ENCODE measurements around the gene CACNG4.

Gene CACNG4

DNA sequence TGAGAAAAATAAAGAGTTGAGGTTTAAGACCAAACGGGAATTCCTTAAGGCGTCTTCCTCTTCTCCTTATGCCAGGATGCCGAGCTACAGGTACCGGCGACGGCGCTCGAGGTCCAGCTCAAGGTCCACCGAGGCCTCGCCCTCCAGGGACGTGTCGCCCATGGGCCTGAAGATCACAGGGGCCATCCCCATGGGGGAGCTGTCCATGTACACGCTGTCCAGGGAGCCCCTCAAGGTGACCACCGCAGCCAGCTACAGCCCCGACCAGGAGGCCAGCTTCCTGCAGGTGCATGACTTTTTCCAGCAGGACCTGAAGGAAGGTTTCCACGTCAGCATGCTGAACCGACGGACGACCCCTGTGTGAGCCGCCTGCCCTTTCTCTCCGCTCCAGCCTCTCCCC lies 66.1 kb downstream of the CACNG4 start:
- Histone ChIP-seq H3K27me3 (ENCODE audit: insufficient read depth, low read length, poor library complexity) (no peaks in the 10 kb centered on the region), H3K9ac (ENCODE audit: low read depth, low read length) (no peak overlapping the region), H3K27ac (ENCODE audit: low read length) (no peak overlapping the region), H4K20me1 (ENCODE audit: insufficient read depth, low read length) (no peaks in the 10 kb centered on the region), H3K36me3 (ENCODE audit: insufficient read depth, low read length) (no peaks in the 10 kb centered on the region), H3K4me3 (ENCODE audit: low read depth in 1 of 2, low read length in 2 of 2) (no peak overlapping the region), H3K4me2 (ENCODE audit: insufficient read depth, low read length) (no peak overlapping the region), H3K4me1 (ENCODE audit: insufficient read depth, low read length) (no peaks in the 10 kb centered on the region), H3K79me2 (ENCODE audit: insufficient read depth, low read length) (no peaks in the 10 kb centered on the region), H2AFZ (ENCODE audit: low read depth, low read length) (no peak overlapping the region), H3K9me3 (ENCODE audit: insufficient read depth, low read length, severe bottlenecking) (no peaks in the 10 kb centered on the region)
- ATAC-seq (ENCODE audit: insufficient read depth, low read depth) (no peak), DNase-seq (no peak)
- TF ChIP-seq EZH2 (IDR thresholded peaks at IDR 0.05; ENCODE audit: borderline replicate concordance, low read depth, low read length, severe bottlenecking): no peak
- TF ChIP-seq, protein P1, sequence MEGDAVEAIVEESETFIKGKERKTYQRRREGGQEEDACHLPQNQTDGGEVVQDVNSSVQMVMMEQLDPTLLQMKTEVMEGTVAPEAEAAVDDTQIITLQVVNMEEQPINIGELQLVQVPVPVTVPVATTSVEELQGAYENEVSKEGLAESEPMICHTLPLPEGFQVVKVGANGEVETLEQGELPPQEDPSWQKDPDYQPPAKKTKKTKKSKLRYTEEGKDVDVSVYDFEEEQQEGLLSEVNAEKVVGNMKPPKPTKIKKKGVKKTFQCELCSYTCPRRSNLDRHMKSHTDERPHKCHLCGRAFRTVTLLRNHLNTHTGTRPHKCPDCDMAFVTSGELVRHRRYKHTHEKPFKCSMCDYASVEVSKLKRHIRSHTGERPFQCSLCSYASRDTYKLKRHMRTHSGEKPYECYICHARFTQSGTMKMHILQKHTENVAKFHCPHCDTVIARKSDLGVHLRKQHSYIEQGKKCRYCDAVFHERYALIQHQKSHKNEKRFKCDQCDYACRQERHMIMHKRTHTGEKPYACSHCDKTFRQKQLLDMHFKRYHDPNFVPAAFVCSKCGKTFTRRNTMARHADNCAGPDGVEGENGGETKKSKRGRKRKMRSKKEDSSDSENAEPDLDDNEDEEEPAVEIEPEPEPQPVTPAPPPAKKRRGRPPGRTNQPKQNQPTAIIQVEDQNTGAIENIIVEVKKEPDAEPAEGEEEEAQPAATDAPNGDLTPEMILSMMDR (IDR thresholded peaks at IDR 0.05; ENCODE audit: borderline replicate concordance, extremely low read depth, low read length, poor library complexity, severe bottlenecking): no peak

DNA sequence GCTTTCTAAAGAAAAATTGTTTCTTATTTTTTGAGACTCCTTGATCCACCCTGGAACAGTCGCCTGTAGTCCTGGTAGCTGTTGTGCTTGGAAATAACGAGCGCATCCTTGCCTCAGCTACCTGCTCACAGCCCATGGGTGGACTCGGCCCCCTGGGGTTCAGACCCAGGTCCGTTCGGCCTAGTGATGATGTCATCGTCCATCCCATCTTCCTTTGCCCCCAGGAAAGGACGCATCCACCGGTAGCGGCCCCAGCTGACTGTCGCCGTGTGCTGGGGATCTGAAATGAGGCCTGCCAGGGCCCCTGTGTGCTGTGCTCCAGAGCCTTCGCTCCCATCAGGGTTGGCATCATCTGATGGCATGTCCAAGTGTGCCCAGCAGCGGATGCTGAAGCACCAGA lies 67.9 kb downstream of the CACNG4 start:
- ATAC-seq (ENCODE audit: insufficient read depth, low read depth): no peak
- H3K4me2 ChIP-seq (ENCODE audit: insufficient read depth, low read length): no peak overlapping the region
- H3K9me3 ChIP-seq (ENCODE audit: insufficient read depth, low read length, severe bottlenecking): no peaks in the 10 kb centered on the region
- H3K36me3 ChIP-seq (ENCODE audit: insufficient read depth, low read length): no peaks in the 10 kb centered on the region
- TF ChIP-seq, protein P1 (IDR thresholded peaks at IDR 0.05; ENCODE audit: borderline replicate concordance, extremely low read depth, low read length, poor library complexity, severe bottlenecking): no peak
- TF ChIP-seq EZH2 (IDR thresholded peaks at IDR 0.05; ENCODE audit: borderline replicate concordance, low read depth, low read length, severe bottlenecking): no peak
- no peaks in the 10 kb centered on the region for H3K27me3 ChIP-seq (ENCODE audit: insufficient read depth, low read length, poor library complexity)
- H2AFZ ChIP-seq (ENCODE audit: low read depth, low read length): no peak overlapping the region
- H3K4me1 ChIP-seq (ENCODE audit: insufficient read depth, low read length): no peaks in the 10 kb centered on the region
- H3K4me3 ChIP-seq (ENCODE audit: low read depth in 1 of 2, low read length in 2 of 2): no peak overlapping the region
- no peaks in the 10 kb centered on the region for H3K79me2 ChIP-seq (ENCODE audit: insufficient read depth, low read length)
- DNase-seq: no peak
- H3K9ac ChIP-seq (ENCODE audit: low read depth, low read length): no peak overlapping the region
- H3K27ac ChIP-seq (ENCODE audit: low read length): no peak overlapping the region
- H4K20me1 ChIP-seq (ENCODE audit: insufficient read depth, low read length): no peaks in the 10 kb centered on the region

DNA sequence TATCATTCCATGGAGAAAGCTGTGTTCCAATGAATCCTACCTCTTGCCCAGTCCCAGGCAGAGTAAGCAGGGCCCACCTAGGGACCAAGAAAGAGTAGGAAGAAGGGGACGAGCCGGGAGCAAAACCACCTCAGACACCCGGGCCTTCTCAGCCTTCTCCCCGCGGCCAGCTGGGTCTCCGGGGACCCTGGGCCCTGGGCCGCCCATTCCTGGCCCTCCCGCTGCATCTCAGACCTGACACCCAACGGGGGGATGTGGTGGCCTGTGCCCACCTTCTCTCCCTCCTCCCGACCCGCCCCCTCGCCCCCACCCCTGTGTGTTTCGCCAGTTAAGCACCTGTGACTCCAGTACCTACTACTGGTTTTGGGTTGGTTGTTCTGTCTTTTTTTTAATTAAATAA lies 68.5 kb downstream of the CACNG4 start:
- no peak for TF ChIP-seq EZH2 (IDR thresholded peaks at IDR 0.05; ENCODE audit: borderline replicate concordance, low read depth, low read length, severe bottlenecking)
- TF ChIP-seq, protein P1 (IDR thresholded peaks at IDR 0.05; ENCODE audit: borderline replicate concordance, extremely low read depth, low read length, poor library complexity, severe bottlenecking): no peak
- H4K20me1 ChIP-seq (ENCODE audit: insufficient read depth, low read length): no peaks in the 10 kb centered on the region
- no peaks in the 10 kb centered on the region for H3K9me3 ChIP-seq (ENCODE audit: insufficient read depth, low read length, severe bottlenecking)
- no peak overlapping the region for H3K4me2 ChIP-seq (ENCODE audit: insufficient read depth, low read length)
- ATAC-seq (ENCODE audit: insufficient read depth, low read depth): no peak
- no peak overlapping the region for H3K4me3 ChIP-seq (ENCODE audit: low read depth in 1 of 2, low read length in 2 of 2)
- no peak overlapping the region for H3K27ac ChIP-seq (ENCODE audit: low read length)
- H3K9ac ChIP-seq (ENCODE audit: low read depth, low read length): no peak overlapping the region
- no peaks in the 10 kb centered on the region for H3K27me3 ChIP-seq (ENCODE audit: insufficient read depth, low read length, poor library complexity)
- no peaks in the 10 kb centered on the region for H3K79me2 ChIP-seq (ENCODE audit: insufficient read depth, low read length)
- no peak overlapping the region for H2AFZ ChIP-seq (ENCODE audit: low read depth, low read length)
- DNase-seq: no peak
- H3K4me1 ChIP-seq (ENCODE audit: insufficient read depth, low read length): no peaks in the 10 kb centered on the region
- H3K36me3 ChIP-seq (ENCODE audit: insufficient read depth, low read length): no peaks in the 10 kb centered on the region

DNA sequence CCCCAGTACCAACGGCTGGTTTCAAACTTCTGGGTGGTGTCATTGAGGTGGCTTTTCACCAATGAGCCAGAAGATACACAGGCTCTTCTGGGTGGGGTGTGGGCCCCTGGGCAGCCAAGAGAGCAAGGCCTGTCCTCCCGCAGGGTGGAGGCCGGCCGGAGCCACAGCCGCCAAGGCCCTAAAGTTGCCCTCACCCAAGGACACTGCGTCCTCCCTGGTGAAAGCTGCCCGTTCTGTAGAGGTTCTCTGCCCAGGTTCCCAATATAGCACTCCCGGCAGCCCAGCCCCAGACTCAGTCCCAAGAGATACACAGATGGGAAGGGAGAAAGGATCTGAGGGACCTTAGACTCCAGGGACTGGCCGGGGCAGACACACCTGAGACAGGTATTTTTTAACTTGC lies 69.1 kb downstream of the CACNG4 start:
- no peak overlapping the region for H3K4me3 ChIP-seq (ENCODE audit: low read depth in 1 of 2, low read length in 2 of 2)
- H3K4me2 ChIP-seq (ENCODE audit: insufficient read depth, low read length): no peak overlapping the region
- ATAC-seq (ENCODE audit: insufficient read depth, low read depth): no peak
- H3K4me1 ChIP-seq (ENCODE audit: insufficient read depth, low read length): no peaks in the 10 kb centered on the region
- H3K9ac ChIP-seq (ENCODE audit: low read depth, low read length): no peak overlapping the region
- no peak for TF ChIP-seq EZH2 (IDR thresholded peaks at IDR 0.05; ENCODE audit: borderline replicate concordance, low read depth, low read length, severe bottlenecking)
- TF ChIP-seq, protein P1 (IDR thresholded peaks at IDR 0.05; ENCODE audit: borderline replicate concordance, extremely low read depth, low read length, poor library complexity, severe bottlenecking): no peak
- H3K36me3 ChIP-seq (ENCODE audit: insufficient read depth, low read length): no peaks in the 10 kb centered on the region
- no peaks in the 10 kb centered on the region for H3K9me3 ChIP-seq (ENCODE audit: insufficient read depth, low read length, severe bottlenecking)
- H3K27me3 ChIP-seq (ENCODE audit: insufficient read depth, low read length, poor library complexity): no peaks in the 10 kb centered on the region
- no peak for DNase-seq
- no peaks in the 10 kb centered on the region for H3K79me2 ChIP-seq (ENCODE audit: insufficient read depth, low read length)
- no peak overlapping the region for H3K27ac ChIP-seq (ENCODE audit: low read length)
- H2AFZ ChIP-seq (ENCODE audit: low read depth, low read length): no peak overlapping the region
- no peaks in the 10 kb centered on the region for H4K20me1 ChIP-seq (ENCODE audit: insufficient read depth, low read length)

Measured in DND-41 (cell line).